ENCODE measurements around the gene ZNF618.

Gene ZNF618

DNA sequence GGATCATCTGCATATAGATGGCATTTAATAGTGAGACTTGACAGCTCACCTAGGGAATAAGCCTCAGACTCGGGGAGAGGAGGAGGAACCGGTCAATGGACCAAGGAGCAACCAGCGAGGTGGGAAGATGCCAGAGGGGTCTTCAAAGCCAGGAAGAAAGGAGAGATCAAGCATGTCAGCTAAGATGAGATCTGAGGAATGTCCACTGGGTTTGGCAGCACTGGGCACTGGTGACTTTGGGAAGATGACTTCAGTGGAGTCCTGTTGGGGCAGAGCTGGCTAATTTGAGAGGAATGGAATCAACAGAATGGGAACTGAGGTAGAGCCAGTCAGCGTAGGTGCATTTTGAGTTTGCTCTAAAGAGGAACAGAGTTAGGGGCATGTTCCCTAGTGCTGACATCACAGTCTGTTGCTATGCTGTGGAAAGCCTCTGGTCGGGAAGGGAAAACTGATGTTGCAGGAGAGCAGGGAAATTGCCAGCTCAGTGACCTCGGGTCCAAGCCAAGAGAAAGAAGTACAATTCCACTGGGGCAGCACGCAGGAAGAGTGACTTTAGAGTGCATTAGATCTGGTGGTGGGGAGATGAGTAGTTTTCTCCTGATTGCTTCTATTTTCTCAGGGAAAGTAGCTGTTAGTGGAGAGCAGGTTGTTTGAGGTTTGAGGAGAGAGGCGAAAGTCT lies 56.9 kb downstream of the ZNF618 start:
- H3K4me3 ChIP-seq (ENCODE audit: low read depth, low read length), result no peak overlapping the region
- no peak for DNase-seq (ENCODE audit: low read depth)
- TF ChIP-seq, protein P1, sequence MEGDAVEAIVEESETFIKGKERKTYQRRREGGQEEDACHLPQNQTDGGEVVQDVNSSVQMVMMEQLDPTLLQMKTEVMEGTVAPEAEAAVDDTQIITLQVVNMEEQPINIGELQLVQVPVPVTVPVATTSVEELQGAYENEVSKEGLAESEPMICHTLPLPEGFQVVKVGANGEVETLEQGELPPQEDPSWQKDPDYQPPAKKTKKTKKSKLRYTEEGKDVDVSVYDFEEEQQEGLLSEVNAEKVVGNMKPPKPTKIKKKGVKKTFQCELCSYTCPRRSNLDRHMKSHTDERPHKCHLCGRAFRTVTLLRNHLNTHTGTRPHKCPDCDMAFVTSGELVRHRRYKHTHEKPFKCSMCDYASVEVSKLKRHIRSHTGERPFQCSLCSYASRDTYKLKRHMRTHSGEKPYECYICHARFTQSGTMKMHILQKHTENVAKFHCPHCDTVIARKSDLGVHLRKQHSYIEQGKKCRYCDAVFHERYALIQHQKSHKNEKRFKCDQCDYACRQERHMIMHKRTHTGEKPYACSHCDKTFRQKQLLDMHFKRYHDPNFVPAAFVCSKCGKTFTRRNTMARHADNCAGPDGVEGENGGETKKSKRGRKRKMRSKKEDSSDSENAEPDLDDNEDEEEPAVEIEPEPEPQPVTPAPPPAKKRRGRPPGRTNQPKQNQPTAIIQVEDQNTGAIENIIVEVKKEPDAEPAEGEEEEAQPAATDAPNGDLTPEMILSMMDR (conservative IDR thresholded peaks at IDR 0.05; ENCODE audit: low read depth, low read length), result no peak

DNA sequence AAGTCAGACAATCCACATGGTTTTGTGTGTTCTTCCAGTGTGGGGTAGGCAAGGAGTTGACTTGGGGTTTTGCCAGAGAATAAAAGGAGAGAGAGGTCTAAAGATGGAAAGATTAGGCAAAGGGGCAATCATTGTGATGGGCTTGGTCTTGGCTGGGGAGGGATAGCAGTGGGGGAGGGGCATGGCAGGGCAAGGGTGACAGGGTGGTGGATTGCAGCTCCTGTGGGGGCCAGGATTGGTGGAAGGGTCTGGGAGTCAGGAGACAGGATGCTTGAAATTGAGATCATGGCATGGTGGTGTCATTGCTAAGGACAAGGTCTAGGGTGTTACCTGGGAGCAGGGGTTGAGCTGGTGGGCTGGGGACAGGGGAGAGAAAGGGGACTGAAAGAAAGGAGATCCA lies 57.6 kb downstream of the ZNF618 start:
- TF ChIP-seq, protein P1 (conservative IDR thresholded peaks at IDR 0.05; ENCODE audit: low read depth, low read length), result no peak
- no peak for DNase-seq (ENCODE audit: low read depth)
- no peak overlapping the region for H3K4me3 ChIP-seq (ENCODE audit: low read depth, low read length)

DNA sequence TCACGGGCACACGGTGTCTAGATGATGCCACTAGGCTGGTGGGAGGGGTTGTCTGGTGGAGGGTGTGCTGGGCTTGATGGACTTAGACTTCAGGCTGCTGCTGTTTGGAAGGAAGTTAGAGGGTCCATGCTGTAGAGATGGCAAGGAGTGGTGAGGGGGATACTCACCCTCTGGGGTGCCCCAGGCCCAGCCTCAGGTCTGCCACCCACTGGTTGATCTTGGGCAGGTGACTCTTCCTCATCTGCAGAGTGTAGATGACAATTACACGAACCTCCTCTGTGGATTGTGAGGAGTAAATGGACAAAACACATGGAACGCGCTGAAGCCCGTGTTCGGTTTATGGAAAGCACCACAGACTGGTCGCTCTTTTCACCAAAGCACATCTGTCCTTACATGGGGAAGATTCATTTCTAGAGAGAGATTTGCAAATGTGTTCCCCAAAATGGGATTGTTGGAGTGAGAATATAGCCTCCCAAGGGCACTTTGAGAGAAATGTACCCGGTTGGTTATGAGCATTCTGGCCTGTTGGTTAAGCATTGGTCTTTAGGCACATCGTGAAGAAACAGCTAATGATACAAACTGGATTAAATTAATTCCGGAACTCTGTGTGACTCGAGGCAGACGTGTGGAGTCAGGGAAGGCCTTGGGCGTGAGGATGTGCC lies 58.2 kb downstream of the ZNF618 start:
- no peak for DNase-seq (ENCODE audit: low read depth)
- H3K4me3 ChIP-seq (ENCODE audit: low read depth, low read length), result no peak overlapping the region
- TF ChIP-seq, protein P1 (conservative IDR thresholded peaks at IDR 0.05; ENCODE audit: low read depth, low read length), result no peak

DNA sequence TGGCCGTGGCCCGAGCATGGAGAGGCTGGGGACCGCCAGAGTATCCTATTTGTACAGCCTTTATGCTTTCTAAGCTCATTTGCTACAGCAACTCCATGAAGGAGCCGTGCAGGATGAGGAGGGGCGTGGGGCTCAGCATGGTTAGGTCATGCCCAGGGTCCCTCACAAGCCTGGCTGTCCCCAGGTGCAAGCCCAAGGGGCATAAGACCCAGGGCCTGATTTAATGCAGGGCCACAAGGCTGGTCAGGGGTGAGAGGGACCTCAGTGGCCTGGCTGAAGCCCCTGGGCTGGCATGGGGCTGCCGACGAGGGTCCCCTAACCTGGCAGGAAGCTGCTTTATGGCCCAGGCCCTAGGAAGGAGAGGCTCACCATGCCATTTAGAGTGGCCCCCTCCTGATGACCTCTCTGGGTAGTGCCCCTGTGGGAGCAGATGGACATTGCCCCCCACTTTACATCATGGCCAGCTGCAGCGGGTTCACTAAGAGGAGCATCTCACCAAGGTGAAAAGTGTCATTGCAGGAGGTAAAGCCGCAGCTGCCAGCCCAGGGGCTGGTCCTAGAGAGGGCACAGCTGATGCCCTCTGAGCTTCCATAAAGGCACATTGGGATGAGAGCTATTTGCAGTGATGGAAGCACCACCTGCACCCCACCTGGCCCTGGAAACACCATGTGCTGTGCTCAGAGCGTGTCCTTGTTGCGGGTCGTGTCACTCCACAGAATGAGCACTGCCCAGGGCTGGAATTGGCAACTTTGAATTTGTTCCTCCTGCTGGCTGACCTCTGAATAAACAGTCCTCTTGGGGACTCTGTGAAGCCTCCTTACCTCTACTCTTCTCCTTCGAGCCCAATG lies 58.9 kb downstream of the ZNF618 start:
- TF ChIP-seq, protein P1 (conservative IDR thresholded peaks at IDR 0.05; ENCODE audit: low read depth, low read length), result no peak
- H3K4me3 ChIP-seq (ENCODE audit: low read depth, low read length), result no peak overlapping the region
- no peak for DNase-seq (ENCODE audit: low read depth)

DNA sequence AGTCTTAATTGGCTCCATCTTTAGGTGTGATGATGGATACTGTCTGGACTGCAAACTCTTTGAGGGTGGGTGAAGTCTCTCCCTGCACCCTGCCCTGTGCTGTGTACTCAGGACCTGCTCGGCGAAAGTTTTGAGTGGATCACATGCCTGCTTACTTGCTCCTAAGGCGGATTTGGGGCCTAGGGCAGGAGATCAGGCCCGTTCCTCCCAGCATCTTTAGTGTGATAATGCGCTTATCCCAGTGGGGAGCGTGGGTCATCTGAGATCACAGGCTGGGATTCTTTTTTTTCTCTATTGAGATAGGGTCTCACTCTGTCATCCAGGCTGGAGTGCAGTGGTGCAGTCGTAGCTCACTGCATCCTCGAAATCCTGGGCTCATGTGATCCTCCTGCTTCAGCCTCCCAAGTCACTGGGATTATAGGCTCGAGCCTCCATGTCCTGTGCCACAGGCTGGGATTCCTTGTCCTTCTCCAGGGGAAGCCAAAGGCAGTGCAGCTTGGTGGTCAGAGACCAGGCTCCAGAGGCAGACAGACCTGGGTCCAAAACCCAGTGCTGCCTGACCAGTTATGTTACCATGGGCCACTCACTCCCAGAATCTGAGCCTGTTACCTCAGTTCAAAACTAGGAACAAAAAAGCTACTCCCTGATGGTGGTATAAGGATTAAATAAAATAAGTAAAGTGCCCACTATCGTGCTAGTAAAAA lies 59.7 kb downstream of the ZNF618 start:
- no peak overlapping the region for H3K4me3 ChIP-seq (ENCODE audit: low read depth, low read length)
- no peak for DNase-seq (ENCODE audit: low read depth)

DNA sequence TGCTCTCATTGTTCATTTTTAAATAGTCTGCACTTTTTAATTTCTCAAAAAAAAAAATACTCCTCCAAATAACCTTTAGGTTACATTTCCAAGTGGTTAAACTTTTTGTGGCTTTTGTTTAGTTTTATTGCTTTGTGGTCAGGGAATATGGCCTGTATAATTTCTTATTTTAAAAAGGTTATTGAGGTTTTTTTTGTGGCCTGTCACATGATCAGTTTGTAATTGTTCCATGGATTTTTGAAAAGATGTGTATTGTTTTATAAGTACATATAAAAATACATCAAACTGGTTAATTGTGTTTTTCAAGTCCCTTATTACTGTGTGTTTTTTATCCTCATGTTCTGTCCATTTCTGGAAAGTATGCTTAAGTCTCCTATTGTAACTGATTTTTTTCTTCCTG lies 64.0 kb downstream of the ZNF618 start:
- no peak overlapping the region for H3K4me3 ChIP-seq (ENCODE audit: low read depth, low read length)
- no peak for DNase-seq (ENCODE audit: low read depth)
- TF ChIP-seq, protein P1 (conservative IDR thresholded peaks at IDR 0.05; ENCODE audit: low read depth, low read length), result no peak

More for the DNA sequence above, 59.7 kb downstream of the ZNF618 start:
- TF ChIP-seq, protein P1 (conservative IDR thresholded peaks at IDR 0.05; ENCODE audit: low read depth, low read length), result no peak

All from choroid plexus epithelial cell (primary cell).